GM12878 (cell line): ENCODE data around the gene BMAL2. TPM values are rescaled to one million over a fixed set of nuclear protein-coding genes. Genes with fewer than 3 reads are reported as not detected.

Experiments
- ATAC-seq: fragments of 200-7000 bp; cut with Tn5 transposase; 3 replicates; pipeline ENCODE4 v1.9.1; 2020; ENCODE audit warnings: mild to moderate bottlenecking, moderate library complexity
- BruUV-seq: library from RNA; stranded (reverse); fragments of 400-500 nt; replicated peaks from 2 replicates; lab custom pipeline; 2021; lab: Mats Ljungman, UMichigan
- CTCF ChIA-PET: fragments of 300-600 bp; sonication (Branson Sonifier 250); formaldehyde crosslinking; extraction: SDS; loops from one replicate; lab custom pipeline; 2021; ENCODE audit warnings: inconsistent platforms; lab: Yijun Ruan, JAX
- POLR2A ChIA-PET: fragments of 350-600 bp; formaldehyde crosslinking; extraction: SDS; loops from one replicate; lab custom pipeline; 2021; ENCODE audit warnings: inconsistent platforms; lab: Charles Lee
- RAD21 ChIA-PET: fragments of 300-600 bp; sonication (Branson Sonifier 250); formaldehyde crosslinking; loops from one replicate; lab custom pipeline; 2023; ENCODE audit warnings: antibody characterized with exemption; ENCODE audit not compliant: unreplicated experiment; lab: Charles Lee
- SMC1A ChIA-PET: fragments of 300-600 bp; sonication (Branson Sonifier 250); formaldehyde crosslinking; loops from one replicate; lab custom pipeline; 2023; ENCODE audit not compliant: unreplicated experiment, uncharacterized antibody; lab: Charles Lee
- DNase-seq: peaks from one replicate; pipeline ENCODE4 v3.0.0-alpha.2; 2011; ENCODE audit warnings: low read depth, low spot score
- FAIRE-seq: peaks from 3 replicates; lab custom pipeline; 2011; peaks lifted over from hg19 to GRCh38; lab: Jason Lieb, UNC
- H2AFZ ChIP-seq: 2 replicates; pipeline ENCODE4 v1.6.0; 2011; ENCODE audit warnings: low read depth, low read length, control low read depth; ENCODE audit not compliant: control insufficient read depth
- H3K27ac ChIP-seq: 2 replicates; pipeline ENCODE4 v1.5.1; 2011; ENCODE audit warnings: control low read depth; ENCODE audit not compliant: control insufficient read depth, insufficient read depth
- H3K27me3 ChIP-seq, 2 experiments: replicated peaks in 1 of 2; 2 replicates each; pipeline versions ENCODE4 v1.6.0 to v1.6.1; 2011; ENCODE audit warnings: low read length in 1 of 2; ENCODE audit not compliant: control insufficient read depth in 2 of 2, insufficient read depth in 2 of 2
- H3K36me3 ChIP-seq, 2 experiments: 2 replicates each; pipeline ENCODE4 v1.5.1; 2011; ENCODE audit warnings: low read length in 1 of 2; ENCODE audit not compliant: control insufficient read depth in 2 of 2, insufficient read depth in 2 of 2
- H3K4me1 ChIP-seq: 2 replicates; pipeline ENCODE4 v1.6.1; 2011; ENCODE audit warnings: mild to moderate bottlenecking, low read length, moderate library complexity, mixed read lengths; ENCODE audit not compliant: control insufficient read depth, insufficient read depth
- H3K4me2 ChIP-seq: 2 replicates; pipeline ENCODE4 v1.6.0; 2011; ENCODE audit warnings: control low read depth; ENCODE audit not compliant: control insufficient read depth, insufficient read depth
- H3K4me3 ChIP-seq: fragments of 200-600 bp; sonication (generic); 2 replicates; pipeline ENCODE4 v1.5.1; 2016
- H3K79me2 ChIP-seq: 2 replicates; pipeline ENCODE4 v1.6.0; 2011; ENCODE audit warnings: low read length; ENCODE audit not compliant: control insufficient read depth, insufficient read depth
- H3K9ac ChIP-seq: 2 replicates; pipeline ENCODE4 v1.8.0; 2011; ENCODE audit warnings: low read length, control low read depth, mixed read lengths; ENCODE audit not compliant: control insufficient read depth, insufficient read depth
- H3K9me3 ChIP-seq: replicated peaks from 3 replicates; pipeline ENCODE4 v1.5.1; 2011; ENCODE audit warnings: mild to moderate bottlenecking, low read length; ENCODE audit not compliant: control insufficient read depth, insufficient read depth
- H4K20me1 ChIP-seq: 2 replicates; pipeline ENCODE4 v1.6.0; 2011; ENCODE audit not compliant: control insufficient read depth, insufficient read depth
- HSF1 ChIP-seq: fragments of 150-350 bp; IDR thresholded peaks from 2 replicates; pipeline ENCODE4 v1.6.1; 2014; ENCODE audit warnings: mild to moderate bottlenecking, low read depth, low read length
- POLR2AphosphoS2 ChIP-seq: IDR thresholded peaks from 2 replicates; pipeline ENCODE4 v1.6.1; 2011; ENCODE audit warnings: low read depth, mild to moderate bottlenecking, low read length, improper control_type of control experiment, moderate library complexity
- RELB ChIP-seq: fragments of 450-650 bp; IDR thresholded peaks from 2 replicates; pipeline ENCODE4 v1.6.1; 2017; ENCODE audit warnings: low read depth, mild to moderate bottlenecking, moderate library complexity
- SREBF1 ChIP-seq: IDR thresholded peaks from 2 replicates; pipeline ENCODE4 v1.6.1; 2012; ENCODE audit warnings: mild to moderate bottlenecking, low read length
- TCF12 ChIP-seq: IDR thresholded peaks from 2 replicates; pipeline ENCODE4 v1.6.1; 2011; ENCODE audit warnings: low read depth, mild to moderate bottlenecking, low read length
- ZBTB33 ChIP-seq: fragments of 450-650 bp; IDR thresholded peaks from 2 replicates; pipeline ENCODE4 v1.6.1; 2017; ENCODE audit warnings: mild to moderate bottlenecking
- in situ Hi-C: fragments of 300-500 bp; cut with MboI; formaldehyde crosslinking; loops from 9 replicates; pipeline ENCODE4 v1.14.3; 2018; ENCODE audit warnings: mixed read lengths
- intact Hi-C: fragments of 100-400 bp; cut with micrococcal nuclease; formaldehyde crosslinking; loops from one replicate; pipeline ENCODE4 v1.14.2; 2022; ENCODE audit not compliant: unreplicated experiment
- polyA plus RNA-seq, 11 experiments: library from polyadenylated mRNA; depleted of rRNA in 4 of 11; unstranded in 6 of 11; stranded (reverse) in 5 of 11; fragments of >200 nt; fragmentation: Nextera tagmentation in 4 of 11; fragmentation: Illumina TruSeq in 1 of 11; extraction: Ambion mirVana in 4 of 11; extraction: Trizol in 1 of 11; gene quantifications; 1 replicate in 1 of 11; 2 replicates in 10 of 11; pipeline versions ENCODE4 v1.2.1 to v1.2.3, GENCODE V29; 2011 to 2016; ENCODE audit warnings: inconsistent platforms in 2 of 11, missing spikeins in 2 of 11, low read depth in 1 of 11
- total RNA-seq, 4 experiments: library from RNA; depleted of rRNA in 3 of 4; stranded (reverse); fragments of >200 nt in 3 of 4; fragmentation: Illumina TruSeq in 1 of 4; extraction: Trizol in 1 of 4; gene quantifications; 2 replicates each; pipeline versions ENCODE4 v1.2.1 to v1.2.3, GENCODE V29; 2013 to 2021
- TF ChIP-seq, protein P1 (sequence below): IDR thresholded peaks from 2 replicates; pipeline ENCODE4 v1.6.1; 2012; ENCODE audit warnings: low read depth, low read length, improper control_type of control experiment

Gene BMAL2
- total and polyA plus RNA-seq, 10 of the 15 experiments (the other 5 are each of a cell fraction or from before 2014, with no cell fraction given) = 7.9 to 53.6 (median 35.5) TPM

GRCh38 chr12:27300226-27300625, 32.4 kb upstream of the BMAL2 start:
- RAD21 ChIA-PET = interaction anchor here (1.0 to 11.3 kb wide), 5 partner anchors 9 to 287 kb away, joined by 3 to 282 read pairs (median 215); partner anchors contain the start of genes STK38L and TM7SF3

More at GRCh38 chr12:27300226-27300625, 32.4 kb upstream of the BMAL2 start:
- FAIRE-seq = no peak
- intact Hi-C loops (no loop called here), in situ Hi-C loops (loop anchor here (5.0 kb wide), 1 partner anchor 278 kb away; the partner anchor contains the start of gene MED21)
- Histone ChIP-seq H2AFZ (no peak overlapping the region), H4K20me1 (no peaks in the 10 kb centered on the region), H3K36me3 (peaks cover 9 to 15% of the 10 kb centered on the region in 2 experiments), H3K9me3 (peaks cover 2% of the 10 kb centered on the region; the same call in 1 of the 3 replicates), H3K4me1 (peaks cover 5% of the 10 kb centered on the region; the same call in 1 of the 2 replicates), H3K4me2 (no peak overlapping the region), H3K4me3 (no peak overlapping the region), H3K9ac (no peak overlapping the region), H3K79me2 (peaks cover 15% of the 10 kb centered on the region), H3K27me3 (no peaks in the 10 kb centered on the region), H3K27ac (no peak overlapping the region)
- no TSS peak for BruUV-seq
- ChIA-PET CTCF (interaction anchor here (0.7 to 2.9 kb wide), 4 partner anchors 9 to 288 kb away, joined by 3 to 9 read pairs (median 4); no protein-coding TSS in a partner anchor), SMC1A (interaction anchor here (1.0 to 12.2 kb wide), 7 partner anchors 10 to 90 kb away, joined by 3 to 269 read pairs (median 5); partner anchors contain the start of gene STK38L), POLR2A (interaction anchor here (0.7 kb wide), 1 partner anchor 15 kb away, joined by 3 read pairs; no protein-coding TSS in a partner anchor)
- DNase-seq = no peak
- TF ChIP-seq TCF12 (no peak), HSF1 (no peak), ZBTB33 (no peak), SREBF1 (no peak), POLR2AphosphoS2 (no peak), RELB (no peak)
- TF ChIP-seq, protein P1, sequence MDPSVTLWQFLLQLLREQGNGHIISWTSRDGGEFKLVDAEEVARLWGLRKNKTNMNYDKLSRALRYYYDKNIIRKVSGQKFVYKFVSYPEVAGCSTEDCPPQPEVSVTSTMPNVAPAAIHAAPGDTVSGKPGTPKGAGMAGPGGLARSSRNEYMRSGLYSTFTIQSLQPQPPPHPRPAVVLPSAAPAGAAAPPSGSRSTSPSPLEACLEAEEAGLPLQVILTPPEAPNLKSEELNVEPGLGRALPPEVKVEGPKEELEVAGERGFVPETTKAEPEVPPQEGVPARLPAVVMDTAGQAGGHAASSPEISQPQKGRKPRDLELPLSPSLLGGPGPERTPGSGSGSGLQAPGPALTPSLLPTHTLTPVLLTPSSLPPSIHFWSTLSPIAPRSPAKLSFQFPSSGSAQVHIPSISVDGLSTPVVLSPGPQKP = no peak
- ATAC-seq = no peak
